ENCODE data around the gene PCSK4. TPM values are rescaled to one million over a fixed set of nuclear protein-coding genes. Genes with fewer than 3 reads are reported as not detected.

PCSK4 gene
- total RNA-seq, 1 donor from 2014 or later = 5.4 TPM

- Histone ChIP-seq H3K4me3 (peak overlapping the region; percentile 46 to 51), H3K27ac (no peak overlapping the region), H3K27me3 (peaks cover 4% of the 10 kb centered on the region), H3K36me3 (no peaks in the 10 kb centered on the region), H3K4me1 (peaks cover 69% of the 10 kb centered on the region), H3K9me3 (no peaks in the 10 kb centered on the region)
- intact Hi-C loops (cut with DNase I) = no loop called here
- no peak for DNase-seq (ENCODE audit: extremely low spot score in 2 of 2)
- TF ChIP-seq POLR2A (IDR thresholded peaks at IDR 0.05) = no peak
- TF ChIP-seq CTCF (IDR thresholded peaks at IDR 0.05) = no peak
- no peak for TF ChIP-seq POLR2AphosphoS5 (IDR thresholded peaks at IDR 0.05; ENCODE audit: insufficient read depth in 1 of 2, low read depth in 1 of 2)
These were observed 20.2 kb downstream of the PCSK4 start for GRCh38 chr19:1470055-1470304.

GRCh38 chr19:1469255-1470054 lies 20.7 kb downstream of the PCSK4 start:
- peaks cover 64% of the 10 kb centered on the region for H3K4me1 ChIP-seq
- H3K27ac ChIP-seq = no peak overlapping the region
- H3K4me3 ChIP-seq = peak overlapping the region; percentile 46 to 51
- H3K36me3 ChIP-seq = no peaks in the 10 kb centered on the region
- DNase-seq (ENCODE audit: extremely low spot score in 2 of 2) = no peak
- H3K9me3 ChIP-seq = no peaks in the 10 kb centered on the region
- peaks cover 4% of the 10 kb centered on the region for H3K27me3 ChIP-seq
- intact Hi-C loops (cut with DNase I) = no loop called here
- TF ChIP-seq POLR2AphosphoS5 (IDR thresholded peaks at IDR 0.05; ENCODE audit: insufficient read depth in 1 of 2, low read depth in 1 of 2) (no peak), POLR2A (IDR thresholded peaks at IDR 0.05) (no peak), CTCF (IDR thresholded peaks at IDR 0.05) (no peak)

GRCh38 chr19:1468821-1469254 lies 21.3 kb downstream of the PCSK4 start:
- peaks cover 4% of the 10 kb centered on the region for H3K27me3 ChIP-seq
- no peaks in the 10 kb centered on the region for H3K9me3 ChIP-seq
- DNase-seq (ENCODE audit: extremely low spot score in 2 of 2) = no peak
- no peak overlapping the region for H3K27ac ChIP-seq
- TF ChIP-seq POLR2AphosphoS5 (IDR thresholded peaks at IDR 0.05; ENCODE audit: insufficient read depth in 1 of 2, low read depth in 1 of 2) = no peak
- TF ChIP-seq POLR2A (IDR thresholded peaks at IDR 0.05) = no peak
- no peak for TF ChIP-seq CTCF (IDR thresholded peaks at IDR 0.05)
- peaks cover 60% of the 10 kb centered on the region for H3K4me1 ChIP-seq
- intact Hi-C loops (cut with DNase I) = no loop called here
- H3K36me3 ChIP-seq = no peaks in the 10 kb centered on the region
- peak overlapping the region; percentile 16 to 51 for H3K4me3 ChIP-seq

GRCh38 chr19:1468274-1468820 lies 21.8 kb downstream of the PCSK4 start:
- H3K9me3 ChIP-seq = no peaks in the 10 kb centered on the region
- TF ChIP-seq POLR2A (IDR thresholded peaks at IDR 0.05) (no peak), POLR2AphosphoS5 (IDR thresholded peaks at IDR 0.05; ENCODE audit: insufficient read depth in 1 of 2, low read depth in 1 of 2) (no peak), CTCF (IDR thresholded peaks at IDR 0.05) (no peak)
- H3K4me1 ChIP-seq = peaks cover 60% of the 10 kb centered on the region
- H3K27me3 ChIP-seq = peaks cover 4% of the 10 kb centered on the region
- no peak overlapping the region for H3K27ac ChIP-seq
- DNase-seq (ENCODE audit: extremely low spot score in 2 of 2) = no peak
- H3K36me3 ChIP-seq = no peaks in the 10 kb centered on the region
- H3K4me3 ChIP-seq = peak overlapping the region; percentile 16 to 51
- intact Hi-C loops (cut with DNase I) = no loop called here

All from vagina (tissue), 2 donors.